Breast epithelium (tissue), 3 donors: ENCODE results near the gene CORO2B.

Source experiments
- CTCF ChIP-seq, 3 donors: fragments of 450-650 bp; IDR thresholded peaks; one replicate each; pipeline ENCODE4 v1.5.1; 2016 to 2017; ENCODE audit warnings: antibody characterized with exemption in 3 of 3, mild to moderate bottlenecking in 3 of 3, moderate library complexity in 3 of 3
- POLR2A ChIP-seq: fragments of 450-650 bp; IDR thresholded peaks from one replicate; pipeline ENCODE4 v1.6.1; 2016; ENCODE audit warnings: antibody characterized with exemption, mild to moderate bottlenecking, moderate library complexity

DNA sequence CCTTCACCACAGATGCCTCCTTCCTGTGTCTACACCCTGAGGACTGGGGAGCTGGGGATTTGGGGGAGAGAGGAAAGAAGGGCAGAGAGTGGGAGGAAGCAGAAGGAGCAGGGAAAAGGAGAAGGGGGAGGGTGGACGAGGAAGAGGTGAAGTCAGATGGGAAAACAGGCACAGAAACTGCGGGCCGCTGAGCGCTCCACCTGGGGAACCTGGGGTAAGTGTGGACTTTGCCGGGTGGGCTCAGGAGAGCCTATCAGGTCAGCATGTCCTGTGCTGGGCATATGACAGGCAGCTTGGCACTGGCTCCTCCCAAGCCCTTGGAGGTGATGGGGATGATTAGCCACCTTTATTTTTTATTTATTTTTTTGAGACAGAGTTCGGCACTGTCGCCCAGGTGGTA is 62.6 kb downstream of the CORO2B start:
- TF ChIP-seq CTCF (IDR thresholded peaks at IDR 0.05) (no peak), POLR2A (no peak)
